Natural killer cell treated with Interleukin-12 subunit alpha and Interleukin-12 subunit beta and Interleukin-15 and Interleukin-18, amount 100 ng/mL, for 72 hours (primary cell): ENCODE data around the gene PPP2R2C. TPM values are rescaled to one million over a fixed set of nuclear protein-coding genes. Genes with fewer than 3 reads are reported as not detected.

Experiments
- ATAC-seq, 2 donors: fragments of 150-1000 bp; cut with Tn5 transposase in 1 of 2; sonication (Bioruptor Pico), chemical (Tn5 transposase) in 1 of 2; 2 replicates each; pipeline ENCODE4 v1.10.0; 2021
- DNase-seq: peaks from one replicate; pipeline ENCODE4 v3.0.0; 2022; ENCODE audit warnings: low spot score
- H3K27ac Mint-ChIP-seq, 2 donors: 1 replicate in 1 of 2; 2 replicates in 1 of 2; pipeline ENCODE4 v1.8.0; 2022; ENCODE audit warnings: mixed read lengths in 2 of 2, mild to moderate bottlenecking in 1 of 2, moderate library complexity in 1 of 2
- H3K27me3 Mint-ChIP-seq, 2 donors: 1 replicate in 1 of 2; 2 replicates in 1 of 2; pipeline ENCODE4 v1.8.0; 2022; ENCODE audit warnings: mixed read lengths in 2 of 2
- H3K36me3 Mint-ChIP-seq: one replicate; pipeline ENCODE4 v1.8.0; 2022; ENCODE audit warnings: mixed read lengths
- H3K4me1 Mint-ChIP-seq, 2 donors: 1 replicate in 1 of 2; 2 replicates in 1 of 2; pipeline ENCODE4 v1.8.0; 2022; ENCODE audit warnings: low read depth in 2 of 2, mixed read lengths in 2 of 2, mild to moderate bottlenecking in 1 of 2
- H3K4me3 Mint-ChIP-seq: one replicate; pipeline ENCODE4 v1.8.0; 2022; ENCODE audit warnings: mixed read lengths
- H3K9me3 Mint-ChIP-seq: 2 replicates; pipeline ENCODE4 v1.8.0; 2022; ENCODE audit warnings: mixed read lengths
- total RNA-seq, 2 donors: library from RNA; stranded (reverse); gene quantifications; one replicate each; pipeline ENCODE4 v1.2.3, GENCODE V29; 2022

The PPP2R2C gene
- total RNA-seq, 2 donors from 2014 or later = not detected

- Mint-ChIP-seq H3K27me3 (peaks cover 6 to 21% of the 10 kb centered on the region in 2 donors), H3K4me3 (no peak overlapping the region), H3K36me3 (no peaks in the 10 kb centered on the region), H3K27ac (no peak overlapping the region), H3K4me1 (no peaks in the 10 kb centered on the region), H3K9me3 (no peaks in the 10 kb centered on the region)
- ATAC-seq (peak in 1 of 2 donors; percentile 7), DNase-seq (no peak)
Observed at GRCh38 chr4:6452897-6453687, 19.3 kb downstream of the PPP2R2C start.

- DNase-seq (no peak), ATAC-seq (no peak)
- Mint-ChIP-seq H3K36me3 (no peaks in the 10 kb centered on the region), H3K27me3 (peaks cover 8 to 16% of the 10 kb centered on the region in 2 donors), H3K9me3 (no peaks in the 10 kb centered on the region), H3K27ac (no peak overlapping the region), H3K4me3 (no peak overlapping the region), H3K4me1 (no peaks in the 10 kb centered on the region)
Observed at GRCh38 chr4:6452116-6452896, 20.1 kb downstream of the PPP2R2C start.

- no peak overlapping the region for H3K27ac Mint-ChIP-seq
- no peaks in the 10 kb centered on the region for H3K4me1 Mint-ChIP-seq
- no peak overlapping the region for H3K4me3 Mint-ChIP-seq
- ATAC-seq (no peak), DNase-seq (no peak)
- peaks cover 12 to 16% of the 10 kb centered on the region in 2 donors for H3K27me3 Mint-ChIP-seq
- H3K36me3 Mint-ChIP-seq = no peaks in the 10 kb centered on the region
- H3K9me3 Mint-ChIP-seq = no peaks in the 10 kb centered on the region
Observed at GRCh38 chr4:6451309-6451708, 21.1 kb downstream of the PPP2R2C start.

GRCh38 chr4:6450709-6451108, 21.7 kb downstream of the PPP2R2C start:
- H3K4me1 Mint-ChIP-seq = no peaks in the 10 kb centered on the region
- no peak overlapping the region for H3K27ac Mint-ChIP-seq
- no peaks in the 10 kb centered on the region for H3K9me3 Mint-ChIP-seq
- no peak overlapping the region for H3K4me3 Mint-ChIP-seq
- ATAC-seq (no peak), DNase-seq (no peak)
- H3K27me3 Mint-ChIP-seq = peaks cover 11 to 13% of the 10 kb centered on the region in 2 donors
- H3K36me3 Mint-ChIP-seq = no peaks in the 10 kb centered on the region

- Mint-ChIP-seq H3K27me3 (peaks cover 2 to 13% of the 10 kb centered on the region in 2 donors), H3K9me3 (no peaks in the 10 kb centered on the region), H3K27ac (no peak overlapping the region), H3K4me3 (no peak overlapping the region), H3K36me3 (no peaks in the 10 kb centered on the region), H3K4me1 (no peaks in the 10 kb centered on the region)
- DNase-seq = no peak
- no peak for ATAC-seq
Observed at GRCh38 chr4:6449746-6450369, 22.6 kb downstream of the PPP2R2C start.

GRCh38 chr4:6449335-6449734, 23.1 kb downstream of the PPP2R2C start:
- no peak for ATAC-seq
- Mint-ChIP-seq H3K27ac (no peak overlapping the region), H3K27me3 (peaks cover 0 to 13% of the 10 kb centered on the region in 2 donors), H3K36me3 (no peaks in the 10 kb centered on the region), H3K4me3 (no peak overlapping the region), H3K4me1 (no peaks in the 10 kb centered on the region), H3K9me3 (no peaks in the 10 kb centered on the region)
- DNase-seq = no peak

DNA sequence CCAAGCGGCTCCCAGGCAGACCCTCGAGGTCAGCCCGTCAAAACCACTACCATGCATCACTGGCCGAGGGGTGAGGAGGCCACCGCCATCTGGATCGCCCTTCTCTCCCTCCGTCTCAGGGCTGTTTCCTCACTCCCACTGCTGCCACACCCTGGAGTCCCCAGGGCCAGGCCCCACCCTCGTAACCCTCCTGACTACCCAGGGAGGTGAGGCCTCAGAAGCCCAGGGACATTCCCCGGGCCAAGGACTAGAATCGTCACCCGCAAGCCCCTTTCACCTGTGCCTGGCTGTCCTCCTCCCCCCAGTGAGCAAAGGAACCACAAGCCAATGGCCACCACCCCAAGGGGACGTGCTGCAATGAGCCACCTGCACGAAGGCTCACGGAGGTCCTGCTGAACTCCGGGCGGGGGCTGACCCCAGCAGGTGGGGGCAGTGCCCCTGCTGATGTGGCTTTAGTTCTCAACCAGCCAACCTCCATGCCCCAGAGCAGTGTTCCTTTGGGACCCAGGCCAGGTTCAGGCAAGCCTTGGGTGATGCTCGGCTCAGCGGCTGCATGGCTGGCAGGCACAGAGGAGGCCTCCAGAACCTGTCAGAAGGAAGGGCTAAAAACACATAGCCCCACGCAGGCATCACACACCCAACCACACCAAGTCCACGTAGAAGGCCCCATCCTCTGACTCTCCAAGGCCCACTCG, 23.8 kb downstream of the PPP2R2C start:
- H3K27me3 Mint-ChIP-seq = peaks cover 0 to 13% of the 10 kb centered on the region in 2 donors
- no peaks in the 10 kb centered on the region for H3K36me3 Mint-ChIP-seq
- H3K4me1 Mint-ChIP-seq = no peaks in the 10 kb centered on the region
- no peak overlapping the region for H3K27ac Mint-ChIP-seq
- H3K9me3 Mint-ChIP-seq = no peaks in the 10 kb centered on the region
- DNase-seq = no peak
- no peak overlapping the region for H3K4me3 Mint-ChIP-seq
- no peak for ATAC-seq

DNA sequence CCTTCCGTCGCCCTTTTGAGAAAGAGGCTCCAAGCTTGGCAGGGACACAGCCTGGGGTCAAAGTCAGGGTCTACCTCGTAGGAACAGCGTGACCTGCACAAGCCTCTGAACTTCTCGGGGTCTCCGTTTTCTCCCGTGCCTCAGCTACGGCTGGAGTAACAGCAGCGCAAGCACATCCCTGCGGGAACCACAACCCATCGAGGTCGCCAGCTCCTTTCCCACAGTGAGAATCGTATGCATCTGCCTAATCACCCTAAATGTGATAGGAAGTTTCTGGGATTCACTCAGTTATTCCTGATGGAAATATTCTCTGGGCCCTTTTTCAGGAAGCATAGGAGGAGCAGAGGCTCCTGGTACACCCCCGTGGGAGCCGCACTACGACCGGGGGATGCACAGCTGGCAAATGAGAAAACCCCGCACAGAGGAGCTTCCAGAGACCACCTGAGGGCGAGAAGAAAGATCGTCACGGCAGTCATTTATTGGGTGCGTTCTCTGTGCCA, 24.7 kb downstream of the PPP2R2C start:
- no peak for DNase-seq
- H3K4me3 Mint-ChIP-seq = no peak overlapping the region
- peaks cover 0 to 13% of the 10 kb centered on the region in 2 donors for H3K27me3 Mint-ChIP-seq

DNA sequence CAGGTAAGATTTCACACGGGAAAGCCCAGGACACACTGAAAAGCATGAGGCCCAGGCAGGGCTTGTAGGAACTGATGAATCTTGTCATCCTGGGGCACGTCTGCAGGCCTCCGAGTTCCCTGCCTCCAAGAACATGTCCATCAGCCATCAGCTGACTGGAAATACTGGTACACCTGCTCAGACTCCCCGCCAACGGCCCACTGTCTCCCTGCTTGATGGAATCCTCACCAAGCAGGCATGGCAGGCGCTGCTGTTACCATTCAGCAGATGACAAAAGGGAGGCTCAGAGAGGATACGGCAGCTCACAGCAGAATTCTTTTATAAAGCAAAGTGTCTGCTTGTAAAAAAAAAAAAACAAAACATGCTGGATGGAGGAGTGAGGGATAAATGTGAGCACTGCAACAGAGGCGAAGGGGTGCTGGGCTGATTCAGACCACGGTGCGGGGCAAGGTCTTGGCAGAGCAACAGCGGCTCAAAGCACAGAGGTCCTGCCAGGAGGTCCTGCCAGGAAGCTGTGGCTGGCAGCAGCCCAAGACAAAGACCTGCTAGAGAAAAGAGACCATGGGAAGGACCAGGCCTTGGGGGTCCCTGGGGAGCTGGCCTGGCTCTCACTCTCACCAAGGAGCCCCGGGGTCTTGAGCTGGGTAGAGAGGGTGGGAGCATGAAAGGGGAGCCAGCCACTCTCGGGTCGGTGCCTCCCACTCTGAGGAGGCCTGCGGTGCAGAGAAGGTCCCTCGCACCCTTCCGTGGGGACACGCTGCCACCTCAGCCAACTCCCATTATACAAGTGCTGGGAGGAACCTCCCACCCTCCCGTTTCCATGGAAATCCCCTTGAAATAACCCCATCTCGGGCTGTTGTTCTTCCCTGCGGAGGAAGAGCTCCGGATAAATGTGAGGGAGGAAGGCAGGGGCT, 25.6 kb downstream of the PPP2R2C start:
- Mint-ChIP-seq H3K9me3 (no peaks in the 10 kb centered on the region), H3K27me3 (peaks cover 0 to 13% of the 10 kb centered on the region in 2 donors), H3K36me3 (no peaks in the 10 kb centered on the region), H3K4me3 (no peak overlapping the region), H3K4me1 (peaks cover 0 to 5% of the 10 kb centered on the region in 2 donors), H3K27ac (no peak overlapping the region)
- no peak for ATAC-seq
- DNase-seq = no peak

More for the DNA sequence above, 24.7 kb downstream of the PPP2R2C start:
- H3K4me1 Mint-ChIP-seq = peaks cover 0 to 5% of the 10 kb centered on the region in 2 donors
- no peak overlapping the region for H3K27ac Mint-ChIP-seq
- no peak for ATAC-seq
- H3K36me3 Mint-ChIP-seq = no peaks in the 10 kb centered on the region
- H3K9me3 Mint-ChIP-seq = no peaks in the 10 kb centered on the region

DNA sequence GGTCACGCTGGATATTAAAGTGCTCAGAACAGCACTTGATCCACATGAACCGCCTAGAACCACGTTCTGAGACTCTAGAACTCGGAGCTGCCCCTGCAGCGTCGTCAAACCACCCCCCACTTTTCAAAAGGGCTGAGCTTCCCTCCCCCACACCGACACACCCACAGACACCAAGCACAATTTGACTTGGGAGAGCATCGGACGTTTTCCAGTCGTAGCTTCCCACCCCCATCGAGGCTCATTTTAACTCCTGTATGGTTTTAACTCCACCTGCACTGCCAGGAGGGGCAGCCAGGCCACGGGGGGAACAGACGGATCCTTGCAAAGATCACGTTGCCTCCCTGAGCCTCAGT, 26.3 kb downstream of the PPP2R2C start:
- H3K9me3 Mint-ChIP-seq = no peaks in the 10 kb centered on the region
- peaks cover 0 to 13% of the 10 kb centered on the region in 2 donors for H3K27me3 Mint-ChIP-seq
- DNase-seq (no peak), ATAC-seq (no peak)
- no peaks in the 10 kb centered on the region for H3K36me3 Mint-ChIP-seq
- no peak overlapping the region for H3K4me3 Mint-ChIP-seq
- peaks cover 0 to 5% of the 10 kb centered on the region in 2 donors for H3K4me1 Mint-ChIP-seq
- H3K27ac Mint-ChIP-seq = no peak overlapping the region

GRCh38 chr4:6445403-6446129, 26.8 kb downstream of the PPP2R2C start:
- H3K27me3 Mint-ChIP-seq = peaks cover 0 to 10% of the 10 kb centered on the region in 2 donors
- H3K4me3 Mint-ChIP-seq = no peak overlapping the region
- DNase-seq (no peak), ATAC-seq (no peak)
- no peaks in the 10 kb centered on the region for H3K36me3 Mint-ChIP-seq
- H3K27ac Mint-ChIP-seq = no peak overlapping the region
- H3K9me3 Mint-ChIP-seq = no peaks in the 10 kb centered on the region
- peaks cover 0 to 5% of the 10 kb centered on the region in 2 donors for H3K4me1 Mint-ChIP-seq

- H3K4me1 Mint-ChIP-seq = peaks cover 0 to 5% of the 10 kb centered on the region in 2 donors
- no peaks in the 10 kb centered on the region for H3K9me3 Mint-ChIP-seq
- peaks cover 7 to 16% of the 10 kb centered on the region in 2 donors for H3K27me3 Mint-ChIP-seq
- ATAC-seq (no peak), DNase-seq (no peak)
- no peaks in the 10 kb centered on the region for H3K36me3 Mint-ChIP-seq
- no peak overlapping the region for H3K4me3 Mint-ChIP-seq
- no peak overlapping the region for H3K27ac Mint-ChIP-seq
Observed at GRCh38 chr4:6444582-6444981, 27.8 kb downstream of the PPP2R2C start.
